ENCODE measurements around the gene ATP8A2. TPM values are rescaled to one million over a fixed set of nuclear protein-coding genes. Genes with fewer than 3 reads are reported as not detected.

The ATP8A2 gene
- total RNA-seq, 2 donors from 2014 or later, result 0.18 to 0.24 TPM

DNA sequence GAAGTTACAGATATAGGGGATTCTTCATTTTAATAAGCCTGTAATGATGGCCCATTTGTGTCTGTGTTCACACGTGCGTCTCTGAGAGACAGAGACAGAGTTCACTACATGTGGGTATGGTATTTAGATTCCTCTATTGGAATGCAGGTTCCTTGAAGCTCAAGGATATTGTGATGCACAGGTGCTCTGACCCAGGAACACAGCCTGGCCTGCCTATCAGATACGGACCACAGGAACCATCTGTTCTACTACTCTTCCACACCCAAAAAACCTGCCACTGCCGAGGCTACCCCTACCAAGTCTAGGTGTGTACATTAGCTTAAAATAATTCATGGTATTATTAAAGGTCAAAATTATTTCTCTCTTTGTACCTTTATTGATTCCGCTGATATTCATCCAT, 289.2 kb downstream of the ATP8A2 start:
- DNase-seq, result no peak
- intact Hi-C loops (cut with DNase I), result no loop called here
- ATAC-seq, result no peak

DNA sequence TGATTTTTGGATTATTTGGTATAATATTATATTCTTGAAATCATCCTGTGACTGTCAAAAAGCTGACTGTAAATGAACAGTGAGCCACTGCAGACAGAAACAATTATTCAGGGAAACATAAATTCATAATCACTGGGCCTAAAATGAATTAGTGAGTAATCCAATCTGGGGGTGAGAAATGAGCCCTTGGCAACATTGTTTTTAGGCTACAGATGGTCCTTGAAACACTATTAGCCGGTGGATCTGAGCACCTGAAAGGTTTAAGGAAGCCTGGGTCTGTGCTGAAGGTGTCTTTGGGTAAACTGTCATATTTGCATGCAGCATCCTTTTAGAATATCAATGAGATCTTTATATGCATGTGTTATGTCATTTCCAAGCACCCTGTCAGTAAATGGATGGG, 290.7 kb downstream of the ATP8A2 start:
- no peak for DNase-seq
- intact Hi-C loops (cut with DNase I), result no loop called here
- ATAC-seq, result no peak

DNA sequence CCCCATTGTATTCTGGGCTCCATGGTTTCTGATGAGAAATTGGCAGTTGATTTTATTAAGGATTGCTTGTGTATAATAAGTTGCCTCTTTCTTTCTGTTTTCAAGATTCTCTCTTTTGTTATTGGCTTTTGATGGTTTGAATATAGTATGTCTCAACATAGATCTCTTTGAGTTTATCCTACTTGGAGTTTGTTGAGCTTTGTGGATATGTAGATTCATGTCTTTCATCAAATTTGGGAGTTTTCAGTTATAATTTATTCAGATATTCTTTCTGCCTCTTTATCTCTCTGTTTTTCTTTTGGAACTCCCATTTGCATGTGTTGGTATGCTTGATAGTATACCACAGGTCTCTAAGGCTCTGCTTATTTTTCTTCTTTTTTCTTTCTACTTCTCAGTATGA, 296.6 kb downstream of the ATP8A2 start:
- intact Hi-C loops (cut with DNase I), result no loop called here

DNA sequence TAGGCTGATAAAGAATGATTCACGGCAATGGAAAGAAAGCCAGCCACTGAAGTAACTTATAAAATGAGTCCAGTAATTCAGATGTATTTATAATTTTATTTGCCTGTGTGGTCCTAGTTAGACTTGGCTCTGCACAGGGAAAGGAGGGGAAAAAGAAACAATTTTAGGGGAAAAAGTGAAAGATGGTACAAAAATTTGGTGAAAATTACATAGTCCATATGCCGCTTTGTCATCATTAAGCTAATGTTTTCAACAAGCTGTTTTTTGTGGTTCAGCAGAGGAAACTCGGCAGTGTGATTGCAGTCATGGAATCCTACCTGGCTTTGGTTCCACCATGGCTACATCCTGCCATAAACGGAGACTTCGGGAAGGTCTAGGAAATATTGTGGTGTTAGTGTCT, 301.9 kb downstream of the ATP8A2 start:
- ATAC-seq (no peak), DNase-seq (no peak)
- intact Hi-C loops (cut with DNase I), result no loop called here

More for the DNA sequence above, 296.6 kb downstream of the ATP8A2 start:
- ATAC-seq (no peak), DNase-seq (no peak)

DNA sequence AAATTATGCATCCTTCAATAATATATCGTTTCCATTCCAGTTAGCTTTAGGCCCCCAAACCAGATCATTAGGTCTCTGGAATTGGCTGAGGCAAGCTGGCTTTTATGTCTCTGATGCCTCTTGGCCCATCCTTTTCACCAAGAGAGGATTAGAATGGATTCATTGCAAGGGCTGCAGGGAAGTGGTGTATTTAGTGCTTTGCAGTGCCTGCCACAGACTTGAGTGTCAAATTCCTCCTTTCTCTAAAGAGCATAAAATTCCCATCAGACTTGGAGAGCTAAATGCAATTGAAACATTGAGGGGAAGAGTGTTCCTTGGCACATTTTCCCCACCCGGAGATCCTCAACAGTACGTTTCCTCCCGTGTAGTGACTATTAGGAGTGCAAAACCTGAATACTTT, 302.6 kb downstream of the ATP8A2 start:
- DNase-seq (no peak), ATAC-seq (no peak)
- intact Hi-C loops (cut with DNase I), result no loop called here

DNA sequence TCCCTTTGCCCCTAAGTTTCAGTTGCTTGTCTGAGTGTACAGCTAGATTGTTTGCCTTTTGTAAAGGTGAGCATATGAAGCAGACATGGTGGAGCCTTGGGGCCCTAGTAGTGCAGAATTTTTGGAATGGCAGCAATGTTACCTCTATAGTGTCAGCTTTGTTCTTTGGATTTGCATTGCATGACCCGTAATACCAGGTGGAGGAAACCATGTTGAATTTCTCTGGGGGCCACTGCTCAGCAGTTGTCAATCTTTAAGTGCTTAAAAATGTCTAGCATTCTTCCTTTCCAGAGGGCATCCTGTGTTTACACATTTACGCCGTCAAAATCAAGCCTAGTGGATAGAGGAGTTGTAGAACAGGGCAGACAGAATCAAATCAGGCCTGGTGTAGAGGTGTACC, 303.3 kb downstream of the ATP8A2 start:
- intact Hi-C loops (cut with DNase I), result no loop called here
- no peak for DNase-seq
- ATAC-seq, result no peak

DNA sequence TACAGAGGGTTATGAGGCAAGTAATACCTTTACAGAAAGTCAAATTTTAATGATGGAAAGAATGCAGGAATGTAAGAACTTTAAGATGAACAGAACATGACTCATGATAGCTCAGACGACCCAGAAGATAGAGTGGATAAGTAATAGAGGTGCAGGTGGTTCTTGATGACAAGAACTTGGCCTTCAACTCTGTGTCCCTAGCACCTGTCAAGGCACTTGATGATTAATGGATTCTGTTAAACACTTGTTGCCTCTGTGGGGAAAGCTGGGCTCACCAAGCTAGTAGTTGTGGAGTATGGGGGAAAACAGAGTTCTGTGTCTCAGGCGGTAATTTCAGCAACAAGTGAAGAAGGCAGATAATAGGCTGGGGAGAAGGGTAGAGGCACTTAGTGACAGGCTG, 306.2 kb downstream of the ATP8A2 start:
- intact Hi-C loops (cut with DNase I), result no loop called here
- no peak for DNase-seq
- no peak for ATAC-seq

DNA sequence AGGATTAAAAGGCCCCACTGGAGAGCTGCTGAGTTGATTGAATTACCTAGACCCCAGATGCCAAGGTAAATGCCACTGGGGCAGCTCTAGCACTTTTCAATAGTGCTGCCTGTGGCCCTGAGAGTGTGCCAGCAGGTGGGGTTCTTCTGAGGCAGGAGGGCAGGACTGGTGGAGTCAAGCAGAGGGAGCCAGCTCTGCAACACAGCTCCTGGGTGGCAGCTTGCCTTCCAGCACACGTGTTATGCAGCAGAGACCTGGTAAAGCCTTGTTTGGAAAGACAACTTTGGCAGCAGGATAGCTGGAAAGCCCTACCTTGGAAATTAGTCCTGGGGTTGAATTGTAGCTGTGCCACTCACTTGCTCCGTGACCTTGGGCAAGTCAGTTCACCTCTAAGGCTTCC, 306.6 kb downstream of the ATP8A2 start:
- ATAC-seq (no peak), DNase-seq (no peak)
- intact Hi-C loops (cut with DNase I), result no loop called here

DNA sequence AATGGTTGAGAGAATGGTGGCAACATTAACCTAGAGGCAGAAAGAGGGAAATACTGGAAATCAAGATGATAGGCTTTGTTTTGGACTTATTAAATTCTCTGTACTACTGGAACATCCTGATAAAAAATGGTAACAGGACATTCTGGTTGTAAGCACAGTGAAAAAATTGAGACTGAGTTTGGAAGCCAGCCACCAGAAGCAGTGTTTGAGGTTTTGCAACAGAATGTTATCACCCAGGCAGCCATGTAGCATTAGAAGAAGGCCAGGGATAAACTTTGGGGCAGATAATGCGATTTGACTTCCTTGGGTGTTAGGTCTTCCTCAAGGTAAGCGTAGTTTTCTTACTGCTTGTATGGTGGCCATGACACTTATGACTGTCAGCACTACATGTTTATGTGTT, 307.4 kb downstream of the ATP8A2 start:
- ATAC-seq, result no peak
- intact Hi-C loops (cut with DNase I), result no loop called here
- DNase-seq, result no peak

DNA sequence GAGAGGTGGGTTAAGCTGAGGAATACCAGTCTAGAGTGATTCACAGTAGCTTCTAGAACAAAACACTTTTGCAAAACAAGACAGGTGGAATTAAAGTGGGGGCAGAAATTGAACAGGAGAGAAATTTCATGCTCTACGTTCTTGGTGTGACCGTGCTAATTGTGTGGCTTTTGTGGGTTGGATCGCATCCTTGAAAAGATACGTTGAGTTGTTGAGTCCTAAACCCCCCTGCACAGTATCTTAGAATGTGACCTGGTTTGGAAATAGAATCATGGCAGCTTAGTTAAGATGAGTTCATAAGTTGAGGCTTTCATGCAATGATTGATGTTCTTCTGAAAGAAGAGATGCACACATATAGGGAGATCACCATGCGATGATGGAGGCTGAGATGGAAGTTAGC, 308.2 kb downstream of the ATP8A2 start:
- ATAC-seq, result no peak
- intact Hi-C loops (cut with DNase I), result no loop called here
- DNase-seq, result no peak

DNA sequence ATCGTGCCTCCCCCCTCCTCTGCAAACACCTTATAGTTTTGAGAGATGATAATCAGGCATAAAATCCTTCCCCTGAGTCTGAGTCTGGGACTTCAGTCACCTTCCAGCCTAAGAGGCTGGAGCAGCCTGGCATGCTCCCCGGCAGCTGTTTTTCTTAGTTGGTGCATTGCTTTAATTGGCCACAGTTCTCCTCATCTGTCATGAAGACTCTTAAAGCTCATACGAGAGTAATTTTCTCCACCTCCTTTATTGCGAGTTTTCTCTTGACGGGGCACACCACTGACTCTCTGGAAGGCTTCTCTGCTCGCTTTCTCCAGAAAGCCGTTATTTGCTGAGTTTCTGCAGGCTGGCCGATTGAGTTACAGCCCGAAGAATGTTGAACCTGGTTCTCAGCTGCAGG, 310.5 kb downstream of the ATP8A2 start:
- no peak for ATAC-seq
- intact Hi-C loops (cut with DNase I), result no loop called here
- no peak for DNase-seq

DNA sequence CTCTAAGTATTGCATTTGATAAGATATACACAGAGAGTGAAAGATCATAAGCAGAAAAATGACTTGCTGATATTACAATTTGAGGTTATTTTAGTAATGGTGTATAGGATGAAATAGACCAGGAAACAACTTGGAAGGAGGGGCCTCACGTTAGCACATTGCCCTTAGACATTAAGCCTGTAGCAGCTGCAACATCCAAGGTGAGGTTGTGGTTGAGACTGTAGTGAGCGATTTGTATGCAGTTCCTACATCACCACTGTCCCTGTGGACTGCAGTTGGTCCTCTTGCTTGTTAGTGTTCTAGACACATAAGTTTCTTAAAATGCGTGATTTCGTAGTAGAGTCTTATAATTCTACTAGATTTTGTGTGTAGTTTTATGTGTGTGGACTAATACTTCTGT, 311.3 kb downstream of the ATP8A2 start:
- DNase-seq, result no peak
- ATAC-seq, result no peak
- intact Hi-C loops (cut with DNase I), result no loop called here

DNA sequence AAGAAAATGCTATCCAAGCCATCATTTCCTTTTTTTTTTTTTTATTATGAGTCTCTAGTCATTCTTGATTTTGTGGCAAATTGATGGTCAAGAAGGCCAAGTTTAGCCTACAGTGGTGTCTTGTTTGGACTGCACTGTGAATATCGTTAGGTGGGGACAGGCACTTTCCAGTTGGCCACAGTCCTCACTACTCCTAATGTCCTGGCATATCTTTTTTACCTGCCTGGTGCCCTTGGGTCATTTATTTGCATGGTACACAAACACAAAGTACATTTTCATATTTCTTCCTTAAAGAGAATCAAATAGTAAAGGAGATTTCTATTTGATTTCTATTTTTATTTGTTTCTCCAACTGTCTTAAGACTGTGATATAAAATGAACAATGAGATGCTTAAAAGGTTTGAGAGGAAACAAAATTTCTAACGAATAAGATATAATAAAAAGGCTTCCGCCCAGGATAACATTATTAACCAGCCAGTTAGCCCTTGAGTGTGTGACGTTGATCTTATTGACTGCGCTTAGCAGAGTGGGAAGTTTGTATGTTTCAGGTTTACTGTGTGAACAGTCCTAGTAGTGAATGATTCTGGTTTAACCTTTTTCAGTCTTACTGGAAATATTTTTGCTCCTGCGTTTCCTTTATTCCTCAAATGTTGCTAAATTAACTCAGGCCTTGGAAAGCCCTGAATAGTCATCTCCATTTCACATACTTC, 312.0 kb downstream of the ATP8A2 start:
- DNase-seq, result no peak
- intact Hi-C loops (cut with DNase I), result no loop called here

DNA sequence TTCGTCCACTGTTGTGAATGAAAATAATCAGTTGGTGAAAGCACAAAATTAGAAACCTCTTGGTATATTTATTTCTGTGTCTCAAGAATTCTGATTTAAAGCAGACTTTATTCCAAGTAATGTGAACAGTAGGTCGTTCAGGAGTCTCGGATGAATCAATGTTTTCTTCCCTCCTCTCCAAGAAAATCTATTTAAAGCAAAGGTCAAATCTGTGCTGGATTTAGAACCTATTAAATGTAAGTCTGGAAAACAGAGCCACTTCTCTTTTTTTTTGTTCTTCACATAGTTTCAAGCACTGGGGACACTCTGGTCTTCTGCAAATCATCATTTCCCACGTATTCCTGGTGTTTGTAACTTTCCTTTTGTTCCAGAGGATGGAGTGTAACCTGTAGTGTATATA, 312.7 kb downstream of the ATP8A2 start:
- no peak for DNase-seq
- intact Hi-C loops (cut with DNase I), result no loop called here
- no peak for ATAC-seq

More for the DNA sequence above, 312.0 kb downstream of the ATP8A2 start:
- no peak for ATAC-seq

DNA sequence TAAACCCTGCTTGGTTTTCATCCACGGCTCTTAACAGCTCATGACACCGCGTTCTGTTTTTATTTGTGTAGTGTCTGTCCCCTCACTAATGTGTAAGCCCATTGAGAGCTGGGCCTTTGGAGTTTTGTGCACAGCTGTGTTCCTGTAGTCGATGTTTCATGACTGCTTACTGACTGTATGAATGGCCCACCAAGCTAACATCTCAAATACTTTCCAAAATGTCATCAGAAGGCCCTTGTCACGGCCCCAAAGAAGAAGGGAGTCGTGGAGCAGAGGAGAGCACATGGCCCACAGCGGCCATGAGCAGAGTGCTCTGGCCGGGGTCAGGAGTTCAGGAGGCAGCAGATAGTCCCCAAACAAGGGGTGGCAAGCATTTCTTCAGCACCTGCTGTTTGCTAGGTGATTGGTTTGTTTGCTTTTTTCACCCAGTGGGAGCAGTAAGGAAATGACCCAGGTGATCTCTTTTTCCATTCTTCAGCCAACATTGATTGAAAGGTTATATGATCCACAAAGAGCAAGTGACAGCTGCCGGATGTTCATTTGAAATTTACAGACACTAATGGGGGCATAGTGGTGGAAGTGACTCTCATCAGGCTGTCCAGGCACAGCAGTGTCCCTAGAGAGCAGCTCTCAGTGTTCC, 315.2 kb downstream of the ATP8A2 start:
- intact Hi-C loops (cut with DNase I), result no loop called here
- ATAC-seq (no peak), DNase-seq (no peak)

DNA sequence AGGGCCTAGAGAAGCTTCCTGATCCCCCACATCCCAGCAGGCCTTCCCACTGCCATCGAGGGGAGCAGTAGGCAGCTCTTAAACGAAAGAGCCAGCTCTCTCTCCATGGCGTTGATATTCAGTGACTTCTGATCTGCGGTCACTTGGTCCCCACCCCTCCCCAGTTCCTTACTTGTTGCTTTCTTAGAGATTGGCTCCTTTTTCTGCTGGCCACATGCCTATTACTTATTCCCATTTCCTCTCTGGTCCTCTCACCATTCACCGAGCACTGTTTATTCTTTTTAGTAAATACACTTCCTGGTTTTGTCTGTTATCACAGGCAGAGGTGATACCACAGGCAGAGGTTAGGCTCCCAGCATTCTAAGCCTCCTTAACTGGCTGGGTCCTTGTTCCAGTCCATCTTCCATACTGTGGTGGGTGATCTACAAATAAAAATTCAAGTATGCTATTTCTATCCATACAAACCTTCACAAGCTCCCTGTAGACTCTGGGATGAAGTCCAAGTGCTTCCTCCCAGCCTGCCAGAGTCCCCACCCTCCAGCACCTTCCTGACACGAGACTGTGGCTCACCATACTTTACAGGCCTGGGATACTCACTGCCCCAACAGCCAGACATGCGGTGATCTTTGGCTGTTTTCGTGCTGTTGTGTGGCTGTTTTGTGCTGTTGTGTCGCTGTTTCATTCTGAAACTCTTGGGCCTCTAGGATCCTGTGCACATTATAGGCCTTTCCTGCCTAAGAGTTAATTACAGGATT, 315.9 kb downstream of the ATP8A2 start:
- ATAC-seq (peak; percentile 47 to 81), DNase-seq (no peak)
- intact Hi-C loops (cut with DNase I), result no loop called here

DNA sequence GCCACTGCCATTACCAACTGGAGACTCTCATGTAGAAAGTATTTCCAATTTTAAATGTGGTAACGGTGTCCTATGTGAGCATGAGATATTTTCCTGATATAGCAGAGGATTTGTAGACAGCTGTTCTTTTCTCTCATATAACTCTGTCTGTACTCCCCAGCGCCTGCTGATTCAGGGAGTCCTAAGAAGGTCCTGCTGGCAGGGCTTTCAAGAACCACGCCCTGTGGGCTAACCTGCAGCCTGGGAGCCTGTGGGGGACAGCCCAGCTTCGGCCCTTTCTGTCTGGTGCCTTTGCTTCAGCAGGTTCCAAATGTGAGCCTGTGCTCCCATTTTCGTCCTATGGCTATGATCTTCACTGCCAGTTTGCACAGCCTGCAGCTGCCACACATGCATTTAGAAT, 316.8 kb downstream of the ATP8A2 start:
- intact Hi-C loops (cut with DNase I), result no loop called here
- ATAC-seq (no peak), DNase-seq (no peak)

DNA sequence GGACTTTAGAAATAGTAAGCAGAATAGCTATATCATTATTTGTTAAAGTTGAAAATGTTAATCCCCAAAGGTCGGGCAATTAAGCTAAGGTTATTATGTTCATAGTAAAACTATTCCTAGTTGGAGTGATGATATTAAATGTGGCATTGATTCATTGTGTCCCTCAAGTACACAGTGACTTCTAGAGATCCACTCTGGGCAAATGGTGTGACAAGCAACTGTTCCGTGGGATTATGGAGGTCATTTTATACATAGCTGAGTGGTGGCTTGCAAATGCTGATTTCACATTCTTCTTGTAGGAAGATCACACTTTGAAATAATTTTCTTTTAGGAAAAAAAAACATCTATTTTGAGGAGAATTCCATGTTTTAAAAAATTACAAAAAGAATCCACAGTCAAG, 317.8 kb downstream of the ATP8A2 start:
- DNase-seq (no peak), ATAC-seq (no peak)
- intact Hi-C loops (cut with DNase I), result no loop called here

DNA sequence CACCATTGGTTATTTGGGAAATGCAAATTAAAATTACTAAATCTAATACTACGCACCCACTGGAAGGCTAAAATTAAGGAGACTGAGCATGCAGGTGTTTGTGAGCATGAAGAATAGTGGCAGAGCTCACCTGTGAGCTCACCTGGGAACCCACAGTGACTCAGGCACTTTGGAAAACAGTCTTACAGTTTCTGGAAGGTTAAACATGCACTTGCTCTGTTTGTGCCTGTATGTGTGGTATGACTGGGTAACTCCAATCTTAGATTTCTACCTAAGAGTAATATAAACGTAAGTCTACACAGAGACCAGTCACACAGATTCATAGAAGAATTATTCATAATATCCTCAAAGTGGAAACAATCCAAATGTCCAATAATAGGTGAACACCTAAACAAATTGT, 318.8 kb downstream of the ATP8A2 start:
- intact Hi-C loops (cut with DNase I), result no loop called here
- no peak for ATAC-seq
- no peak for DNase-seq

DNA sequence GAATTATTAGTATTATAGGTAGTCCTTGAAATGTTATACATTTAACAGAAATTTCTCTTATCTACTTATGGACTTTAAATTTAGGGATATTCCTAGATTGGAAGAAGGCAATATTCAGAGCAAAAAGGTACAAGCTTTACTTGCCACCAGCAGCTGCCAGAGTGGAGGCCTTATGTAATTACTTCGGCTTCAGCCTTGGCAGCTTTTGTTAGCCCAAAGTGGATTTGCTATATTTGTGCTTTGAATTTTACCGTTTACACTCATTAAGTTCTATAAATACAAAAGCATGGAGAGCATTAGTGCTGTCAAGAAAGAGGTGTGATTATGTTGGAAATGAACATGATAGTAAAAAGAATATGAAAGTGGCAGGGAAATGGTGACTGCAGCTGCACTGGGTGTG, 319.9 kb downstream of the ATP8A2 start:
- intact Hi-C loops (cut with DNase I), result no loop called here
- ATAC-seq, result no peak
- DNase-seq, result no peak

DNA sequence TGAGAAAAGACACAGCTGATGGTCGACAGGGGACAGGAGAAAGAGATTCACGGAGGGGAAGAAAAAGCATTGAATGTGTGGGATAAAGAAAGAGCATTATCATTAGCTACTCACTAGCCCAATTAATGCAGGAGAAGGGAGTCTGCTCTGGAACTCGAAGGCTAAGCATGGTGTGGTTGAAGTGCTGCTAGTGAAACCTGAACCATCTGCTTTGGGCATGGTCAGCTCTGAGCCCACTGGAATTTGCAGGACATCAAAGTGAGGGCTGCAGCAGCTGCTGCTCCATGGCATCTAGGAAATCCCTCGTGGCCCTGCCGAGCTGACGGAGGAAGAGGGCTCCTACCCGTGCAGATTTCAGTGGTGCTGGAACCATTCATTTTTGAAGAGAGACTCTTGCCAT, 320.3 kb downstream of the ATP8A2 start:
- DNase-seq, result no peak
- ATAC-seq, result no peak
- intact Hi-C loops (cut with DNase I), result no loop called here
